IPS DF 6.9 (cell line): ENCODE results near the gene SNAP29.

Experiments used
- DNase-seq: peaks from one replicate; pipeline ENCODE4 v3.0.0-alpha.2; 2013; ENCODE audit warnings: low read depth, low spot score
- H3K27ac ChIP-seq: one replicate; pipeline ENCODE4 v1.5.1; 2013; ENCODE audit warnings: low read length, control low read depth
- H3K27me3 ChIP-seq: 2 replicates; pipeline ENCODE4 v1.6.1; 2013; ENCODE audit warnings: mild to moderate bottlenecking, low read length; ENCODE audit not compliant: control insufficient read depth, insufficient read depth
- H3K36me3 ChIP-seq: 2 replicates; pipeline ENCODE4 v1.6.1; 2013; ENCODE audit warnings: low read length; ENCODE audit not compliant: control insufficient read depth, insufficient read depth
- H3K4me1 ChIP-seq: 2 replicates; pipeline ENCODE4 v1.6.1; 2013; ENCODE audit warnings: low read length; ENCODE audit not compliant: control insufficient read depth, insufficient read depth
- H3K4me3 ChIP-seq: 2 replicates; pipeline ENCODE4 v1.5.1; 2013; ENCODE audit warnings: mild to moderate bottlenecking, low read length
- H3K9me3 ChIP-seq: 2 replicates; pipeline ENCODE4 v1.6.1; 2013; ENCODE audit warnings: low read length, inconsistent platforms; ENCODE audit not compliant: control insufficient read depth, insufficient read depth
- WGBS: extraction: QIAGEN DNeasy Blood & Tissue Kit; methylation state at CpG from one replicate; pipeline ENCODE4 v1.1.7; 2013; ENCODE audit warnings: mixed read lengths, missing lambda C conversion rate; ENCODE audit not compliant: insufficient read length, insufficient coverage; 5-methylcytosine and 5-hydroxymethylcytosine counted together

The SNAP29 gene

GRCh38 chr22:20852503-20852902 is 6.3 kb upstream of the SNAP29 start:
- no peak overlapping the region for H3K4me3 ChIP-seq
- WGBS, result no CpG with 5 or more reads among the region's 6 CpGs
- no peak overlapping the region for H3K27ac ChIP-seq
- DNase-seq, result no peak
- no peaks in the 10 kb centered on the region for H3K27me3 ChIP-seq
- no peaks in the 10 kb centered on the region for H3K9me3 ChIP-seq
- no peaks in the 10 kb centered on the region for H3K36me3 ChIP-seq
- H3K4me1 ChIP-seq, result peaks cover 3% of the 10 kb centered on the region; the same call in 1 of the 2 replicates

- Histone ChIP-seq H3K27me3 (no peaks in the 10 kb centered on the region), H3K4me3 (no peak overlapping the region), H3K4me1 (peaks cover 3% of the 10 kb centered on the region; the same call in 1 of the 2 replicates), H3K36me3 (no peaks in the 10 kb centered on the region), H3K27ac (no peak overlapping the region), H3K9me3 (no peaks in the 10 kb centered on the region)
- no CpG with 5 or more reads among the region's 3 CpGs for WGBS
- no peak for DNase-seq
These were observed 5.6 kb upstream of the SNAP29 start for GRCh38 chr22:20853236-20853660.

GRCh38 chr22:20857247-20857643 is 1.6 kb upstream of the SNAP29 start:
- Histone ChIP-seq H3K27me3 (no peaks in the 10 kb centered on the region), H3K4me3 (no peak overlapping the region), H3K27ac (no peak overlapping the region), H3K9me3 (no peaks in the 10 kb centered on the region), H3K36me3 (no peaks in the 10 kb centered on the region), H3K4me1 (peaks cover 3% of the 10 kb centered on the region)
- DNase-seq, result no peak
- WGBS, result no CpG with 5 or more reads among the region's 7 CpGs

GRCh38 chr22:20857838-20858614 is 781 bp upstream of the SNAP29 start:
- peak; percentile 80 for DNase-seq
- Histone ChIP-seq H3K36me3 (no peaks in the 10 kb centered on the region), H3K9me3 (no peaks in the 10 kb centered on the region), H3K4me1 (peaks cover 3% of the 10 kb centered on the region), H3K27me3 (no peaks in the 10 kb centered on the region), H3K4me3 (peak overlapping the region; percentile 76), H3K27ac (no peak overlapping the region)
- WGBS, result no CpG with 5 or more reads among the region's 38 CpGs

DNA sequence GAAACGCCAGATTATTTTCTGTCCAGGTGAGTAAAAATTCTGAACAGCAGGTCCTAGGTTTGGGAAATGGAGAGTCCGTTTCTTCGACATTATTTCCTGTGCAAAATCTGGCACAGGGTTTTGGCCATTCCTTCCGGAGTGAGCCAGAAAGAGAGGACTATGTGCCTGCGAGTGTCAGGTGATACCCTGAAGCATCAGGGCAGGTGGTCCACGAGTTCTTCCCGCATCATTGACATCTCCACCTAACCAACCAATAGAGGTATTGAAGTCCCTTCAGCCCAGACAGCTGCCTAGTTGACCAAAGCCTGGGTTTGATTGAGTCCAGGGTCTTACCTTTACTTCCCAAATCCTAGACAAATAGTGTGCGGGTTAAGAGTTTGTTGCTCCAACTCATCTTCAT is 808 bp downstream of the SNAP29 start:
- H3K27ac ChIP-seq, result no peak overlapping the region
- no CpG with 5 or more reads among the region's 8 CpGs for WGBS
- H3K4me1 ChIP-seq, result peaks cover 3% of the 10 kb centered on the region
- no peaks in the 10 kb centered on the region for H3K9me3 ChIP-seq
- no peaks in the 10 kb centered on the region for H3K36me3 ChIP-seq
- DNase-seq, result no peak
- H3K4me3 ChIP-seq, result no peak overlapping the region; the same call in 1 of the 2 replicates
- no peaks in the 10 kb centered on the region for H3K27me3 ChIP-seq

DNA sequence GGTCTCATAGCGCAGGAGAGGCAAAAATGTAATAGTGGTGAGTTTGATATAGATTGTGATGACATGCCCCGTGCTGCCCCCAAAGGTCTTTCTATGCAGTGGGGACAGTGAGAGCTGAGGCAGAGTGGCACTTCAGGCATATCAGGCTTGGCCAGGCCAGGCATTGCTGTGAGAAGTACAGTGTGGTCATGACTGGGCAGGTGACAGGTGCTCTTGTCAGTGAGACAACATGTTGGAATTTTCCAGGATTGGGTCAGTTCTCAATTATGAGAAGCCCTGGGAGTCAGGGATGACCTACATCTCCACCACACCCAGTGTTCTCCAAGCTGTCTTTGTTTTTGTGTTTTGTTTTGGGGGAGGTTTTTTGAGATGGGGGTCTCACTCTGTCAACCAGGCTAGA is 3.7 kb downstream of the SNAP29 start:
- Histone ChIP-seq H3K27me3 (no peaks in the 10 kb centered on the region), H3K36me3 (no peaks in the 10 kb centered on the region), H3K4me3 (no peak overlapping the region), H3K27ac (no peak overlapping the region), H3K4me1 (no peaks in the 10 kb centered on the region; the same call in 1 of the 2 replicates), H3K9me3 (no peaks in the 10 kb centered on the region)
- no peak for DNase-seq
- WGBS, result no CpG with 5 or more reads among the region's 2 CpGs

DNA sequence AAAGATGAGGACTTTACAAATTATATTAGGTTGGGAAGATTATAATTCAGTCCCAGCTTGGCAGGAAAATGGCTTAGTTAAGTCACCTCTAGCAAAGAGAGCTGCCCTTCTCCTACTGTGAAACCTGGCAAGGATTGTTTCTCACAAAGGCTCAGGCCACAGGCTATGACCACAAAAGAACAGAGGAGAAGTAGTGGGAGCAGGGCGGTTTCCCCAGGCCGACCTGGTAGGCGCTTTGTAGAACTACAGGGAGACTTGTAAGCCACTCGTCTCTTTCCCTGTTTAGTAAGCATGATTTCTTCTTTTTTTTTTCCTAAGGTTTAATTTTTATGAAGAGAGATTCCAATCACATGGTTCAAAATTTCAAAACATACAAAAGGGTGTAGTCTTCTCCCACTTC is 4.6 kb downstream of the SNAP29 start:
- WGBS, result no CpG with 5 or more reads among the region's 4 CpGs
- H3K36me3 ChIP-seq, result no peaks in the 10 kb centered on the region
- H3K9me3 ChIP-seq, result no peaks in the 10 kb centered on the region
- no peak overlapping the region for H3K27ac ChIP-seq
- no peak overlapping the region for H3K4me3 ChIP-seq
- no peak for DNase-seq
- H3K27me3 ChIP-seq, result no peaks in the 10 kb centered on the region
- no peaks in the 10 kb centered on the region; the same call in 1 of the 2 replicates for H3K4me1 ChIP-seq

GRCh38 chr22:20864186-20864908 is 5.5 kb downstream of the SNAP29 start:
- H3K9me3 ChIP-seq, result no peaks in the 10 kb centered on the region
- H3K4me1 ChIP-seq, result no peaks in the 10 kb centered on the region; the same call in 1 of the 2 replicates
- no CpG with 5 or more reads among the region's 12 CpGs for WGBS
- no peaks in the 10 kb centered on the region for H3K27me3 ChIP-seq
- no peaks in the 10 kb centered on the region for H3K36me3 ChIP-seq
- no peak overlapping the region for H3K4me3 ChIP-seq
- no peak for DNase-seq
- no peak overlapping the region for H3K27ac ChIP-seq

GRCh38 chr22:20865331-20865730 is 6.5 kb downstream of the SNAP29 start:
- H3K4me1 ChIP-seq, result no peaks in the 10 kb centered on the region; the same call in 1 of the 2 replicates
- no CpG with 5 or more reads among the region's 3 CpGs for WGBS
- no peaks in the 10 kb centered on the region for H3K9me3 ChIP-seq
- DNase-seq, result no peak
- H3K27me3 ChIP-seq, result no peaks in the 10 kb centered on the region
- no peaks in the 10 kb centered on the region for H3K36me3 ChIP-seq
- H3K4me3 ChIP-seq, result no peak overlapping the region
- H3K27ac ChIP-seq, result no peak overlapping the region

DNA sequence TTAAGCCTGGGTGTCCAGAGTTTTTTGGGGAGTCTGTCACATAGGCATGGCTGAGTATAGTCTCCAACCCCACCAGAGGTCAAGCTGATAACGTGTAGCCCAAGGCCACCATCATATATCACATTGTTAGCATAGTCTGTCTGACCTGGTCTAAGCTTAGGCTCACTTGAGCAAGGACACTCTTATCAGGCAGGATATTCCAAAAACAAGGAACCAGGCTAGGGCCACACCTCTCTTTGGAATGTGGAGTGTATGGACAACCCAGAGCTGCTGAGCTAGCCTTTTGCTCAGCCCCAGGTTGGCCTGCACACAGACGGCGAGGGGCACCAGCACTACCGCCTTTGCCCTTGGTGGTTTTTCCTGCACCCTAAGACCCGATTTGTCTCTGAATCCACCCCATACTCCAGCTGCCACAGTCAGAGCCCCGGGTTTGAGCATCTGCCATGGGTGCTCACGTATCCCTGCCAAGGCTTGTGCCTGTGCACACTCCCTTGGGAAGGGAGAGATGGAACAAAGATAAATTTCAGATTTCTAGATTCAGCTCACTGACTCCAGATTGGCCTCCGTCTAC is 7.2 kb downstream of the SNAP29 start:
- DNase-seq, result no peak
- no peak overlapping the region for H3K4me3 ChIP-seq
- H3K27ac ChIP-seq, result no peak overlapping the region
- H3K36me3 ChIP-seq, result no peaks in the 10 kb centered on the region
- H3K9me3 ChIP-seq, result no peaks in the 10 kb centered on the region
- H3K4me1 ChIP-seq, result no peaks in the 10 kb centered on the region
- no peaks in the 10 kb centered on the region for H3K27me3 ChIP-seq
- WGBS, result no CpG with 5 or more reads among the region's 8 CpGs
